Osteoblast (primary cell): ENCODE data around the gene CSTA. TPM values are rescaled to one million over a fixed set of nuclear protein-coding genes. Genes with fewer than 3 reads are reported as not detected.

Experiments used
- DNase-seq: peaks from one replicate; pipeline ENCODE4 v3.0.0; 2011; ENCODE audit warnings: low spot score, mixed read lengths; ENCODE audit not compliant: insufficient read length; ENCODE audit errors: missing footprints
- H2AFZ ChIP-seq: 2 replicates; pipeline ENCODE4 v1.6.0; 2011; ENCODE audit warnings: mild to moderate bottlenecking, low read length
- H3K27ac ChIP-seq: 2 replicates; pipeline ENCODE4 v1.5.1; 2011; ENCODE audit warnings: mild to moderate bottlenecking, low read depth, low read length, moderate library complexity
- H3K27me3 ChIP-seq: 2 replicates; pipeline ENCODE4 v1.6.0; 2012; ENCODE audit warnings: mild to moderate bottlenecking, control low read depth, inconsistent platforms, low read length, moderate library complexity; ENCODE audit not compliant: insufficient read depth
- H3K36me3 ChIP-seq: 2 replicates; pipeline ENCODE4 v1.5.1; 2011; ENCODE audit warnings: mild to moderate bottlenecking, low read length, control low read depth, moderate library complexity; ENCODE audit not compliant: insufficient read depth
- H3K4me1 ChIP-seq: 2 replicates; pipeline ENCODE4 v1.5.1; 2011; ENCODE audit warnings: mild to moderate bottlenecking, low read length, control low read depth, moderate library complexity; ENCODE audit not compliant: insufficient read depth
- H3K4me2 ChIP-seq: 2 replicates; pipeline ENCODE4 v1.6.0; 2011; ENCODE audit warnings: mild to moderate bottlenecking, low read length; ENCODE audit not compliant: insufficient read depth
- H3K4me3 ChIP-seq: fragments of 200-600 bp; sonication (generic); 3 replicates; pipeline ENCODE4 v1.5.1; 2012; ENCODE audit warnings: mild to moderate bottlenecking, low read length, inconsistent platforms; ENCODE audit not compliant: insufficient read depth
- H3K79me2 ChIP-seq: 2 replicates; pipeline ENCODE4 v1.6.0; 2012; ENCODE audit warnings: mild to moderate bottlenecking, low read length, control low read depth, inconsistent platforms; ENCODE audit not compliant: insufficient read depth
- H3K9me3 ChIP-seq: 2 replicates; pipeline ENCODE4 v1.5.1; 2011; ENCODE audit warnings: low read depth, low read length, control low read depth
- H4K20me1 ChIP-seq: 2 replicates; pipeline ENCODE4 v1.6.0; 2012; ENCODE audit warnings: mild to moderate bottlenecking, low read length, control low read depth; ENCODE audit not compliant: insufficient read depth
- total RNA-seq: library from RNA; depleted of rRNA; stranded (reverse); fragments of >200 nt; gene quantifications from 2 replicates; pipeline ENCODE4 v1.2.3, GENCODE V29; 2012
- TF ChIP-seq, protein P1 (sequence below): IDR thresholded peaks from 2 replicates; pipeline ENCODE4 v1.5.1; 2011; ENCODE audit warnings: mild to moderate bottlenecking, low read depth, low read length, moderate library complexity; ENCODE audit errors: extremely low read depth

Gene CSTA
- total RNA-seq, 1 donor: 18.1 TPM

DNA sequence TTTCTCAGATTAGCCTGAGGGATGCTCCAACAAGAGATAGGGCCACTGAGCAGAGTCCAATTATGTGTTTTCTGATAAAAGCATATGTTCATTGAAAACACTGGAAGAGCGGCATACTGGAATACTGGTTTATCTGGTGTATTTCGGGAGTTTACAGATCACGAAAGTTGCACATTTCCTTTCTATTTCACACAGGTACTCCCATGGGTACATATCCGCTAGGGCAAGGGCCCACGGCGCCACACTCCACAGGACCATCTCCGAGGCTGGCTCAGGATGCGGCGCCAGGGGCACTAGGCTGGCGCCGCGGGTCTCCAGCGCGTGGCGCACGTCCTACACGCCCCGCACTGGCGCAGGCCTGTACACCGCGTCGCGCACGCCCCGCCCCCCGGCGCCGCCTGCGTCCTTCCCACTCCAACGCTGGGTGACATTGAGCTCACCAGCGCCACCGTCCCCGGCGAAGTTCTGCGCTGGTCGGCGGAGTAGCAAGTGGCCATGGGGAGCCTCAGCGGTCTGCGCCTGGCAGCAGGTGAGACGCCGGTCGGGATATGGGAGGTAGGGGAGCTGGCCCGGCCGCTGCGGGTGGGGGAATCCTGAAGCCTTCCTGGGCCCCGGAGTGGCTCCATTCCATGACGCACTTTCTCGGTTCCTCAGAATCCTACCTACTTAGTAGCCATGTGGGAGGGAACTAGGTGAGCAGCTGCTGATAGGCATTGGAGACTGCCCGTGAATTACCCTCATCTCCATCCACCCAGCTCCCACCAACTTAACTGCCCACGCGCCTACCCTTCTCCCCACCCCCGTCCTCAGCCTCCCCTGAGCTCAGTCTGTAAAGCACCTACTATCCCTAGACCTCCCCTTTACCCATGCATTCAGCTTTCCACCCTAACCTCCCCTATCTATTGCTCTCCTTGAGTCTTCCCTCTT lies 59.0 kb downstream of the CSTA start, which contains the start of gene FAM162A:
Gene FAM162A, plus strand, starts transcription at position 412 of the 927 bp plus-strand sequence. Its CDS starts 84 bp downstream, at position 496.
- Histone ChIP-seq H3K79me2 (peaks cover 32% of the 10 kb centered on the region), H3K4me3 (peak within 1 kb of the TSS; percentile 81), H3K27ac (peak within 1 kb of the TSS; percentile 66), H2AFZ (peak within 1 kb of the TSS; percentile 91), H3K36me3 (no peaks in the 10 kb centered on the region), H3K9me3 (no peaks in the 10 kb centered on the region), H4K20me1 (no peaks in the 10 kb centered on the region), H3K4me1 (peaks cover 16% of the 10 kb centered on the region), H3K27me3 (no peaks in the 10 kb centered on the region), H3K4me2 (peak within 1 kb of the TSS; percentile 99)
- DNase-seq: peak; percentile 95
- TF ChIP-seq, protein P1, sequence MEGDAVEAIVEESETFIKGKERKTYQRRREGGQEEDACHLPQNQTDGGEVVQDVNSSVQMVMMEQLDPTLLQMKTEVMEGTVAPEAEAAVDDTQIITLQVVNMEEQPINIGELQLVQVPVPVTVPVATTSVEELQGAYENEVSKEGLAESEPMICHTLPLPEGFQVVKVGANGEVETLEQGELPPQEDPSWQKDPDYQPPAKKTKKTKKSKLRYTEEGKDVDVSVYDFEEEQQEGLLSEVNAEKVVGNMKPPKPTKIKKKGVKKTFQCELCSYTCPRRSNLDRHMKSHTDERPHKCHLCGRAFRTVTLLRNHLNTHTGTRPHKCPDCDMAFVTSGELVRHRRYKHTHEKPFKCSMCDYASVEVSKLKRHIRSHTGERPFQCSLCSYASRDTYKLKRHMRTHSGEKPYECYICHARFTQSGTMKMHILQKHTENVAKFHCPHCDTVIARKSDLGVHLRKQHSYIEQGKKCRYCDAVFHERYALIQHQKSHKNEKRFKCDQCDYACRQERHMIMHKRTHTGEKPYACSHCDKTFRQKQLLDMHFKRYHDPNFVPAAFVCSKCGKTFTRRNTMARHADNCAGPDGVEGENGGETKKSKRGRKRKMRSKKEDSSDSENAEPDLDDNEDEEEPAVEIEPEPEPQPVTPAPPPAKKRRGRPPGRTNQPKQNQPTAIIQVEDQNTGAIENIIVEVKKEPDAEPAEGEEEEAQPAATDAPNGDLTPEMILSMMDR: peak; percentile 45

DNA sequence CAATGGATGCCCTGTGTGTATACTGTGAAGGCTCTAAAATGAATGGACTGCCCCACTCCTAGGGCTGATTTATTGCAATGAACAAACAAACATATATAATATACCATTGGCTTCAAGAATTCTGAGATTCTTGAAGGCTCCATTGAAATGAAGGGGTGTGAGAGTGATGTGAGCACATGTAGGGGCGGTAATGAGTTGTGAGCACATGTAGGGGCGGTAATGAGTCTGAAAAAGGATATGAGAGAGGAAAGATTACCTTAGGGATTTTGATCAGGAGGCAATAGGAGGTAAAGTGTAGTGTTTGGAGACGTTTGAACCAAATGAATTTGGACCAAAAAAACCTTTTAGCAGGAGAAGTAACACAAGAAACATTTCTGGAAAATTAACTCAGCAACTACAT lies 62.7 kb downstream of the CSTA start:
- DNase-seq: no peak
- Histone ChIP-seq H4K20me1 (no peaks in the 10 kb centered on the region), H3K27me3 (no peaks in the 10 kb centered on the region), H3K79me2 (peaks cover 5% of the 10 kb centered on the region), H3K4me3 (no peak overlapping the region), H2AFZ (no peak overlapping the region), H3K36me3 (no peaks in the 10 kb centered on the region), H3K9me3 (no peaks in the 10 kb centered on the region), H3K4me1 (peaks cover 13% of the 10 kb centered on the region), H3K4me2 (no peak overlapping the region), H3K27ac (no peak overlapping the region)
- TF ChIP-seq, protein P1: no peak

DNA sequence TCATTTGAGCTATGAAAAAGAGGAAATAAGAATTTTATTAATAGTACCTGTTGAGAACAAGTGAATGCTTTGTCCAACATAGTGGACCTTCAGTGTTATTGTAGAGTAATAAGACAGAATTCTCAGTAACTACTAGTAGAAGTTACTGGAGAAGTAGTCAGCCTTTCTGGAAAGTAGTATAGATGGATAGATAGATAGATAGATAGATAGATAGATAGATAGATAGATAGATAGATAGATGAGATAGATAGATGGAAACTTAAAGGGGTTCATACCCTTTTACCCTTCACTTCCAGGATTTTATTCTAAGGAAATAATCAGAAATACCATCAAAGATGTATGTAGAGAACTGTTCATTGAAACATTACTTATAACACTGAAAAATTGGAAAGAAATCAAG lies 64.1 kb downstream of the CSTA start:
- Histone ChIP-seq H3K27me3 (no peaks in the 10 kb centered on the region), H3K36me3 (no peaks in the 10 kb centered on the region), H3K27ac (no peak overlapping the region), H3K79me2 (no peaks in the 10 kb centered on the region), H3K9me3 (no peaks in the 10 kb centered on the region), H3K4me2 (no peak overlapping the region), H3K4me3 (no peak overlapping the region), H4K20me1 (no peaks in the 10 kb centered on the region), H2AFZ (no peak overlapping the region), H3K4me1 (peaks cover 7% of the 10 kb centered on the region)
- no peak for DNase-seq
- TF ChIP-seq, protein P1: no peak

DNA sequence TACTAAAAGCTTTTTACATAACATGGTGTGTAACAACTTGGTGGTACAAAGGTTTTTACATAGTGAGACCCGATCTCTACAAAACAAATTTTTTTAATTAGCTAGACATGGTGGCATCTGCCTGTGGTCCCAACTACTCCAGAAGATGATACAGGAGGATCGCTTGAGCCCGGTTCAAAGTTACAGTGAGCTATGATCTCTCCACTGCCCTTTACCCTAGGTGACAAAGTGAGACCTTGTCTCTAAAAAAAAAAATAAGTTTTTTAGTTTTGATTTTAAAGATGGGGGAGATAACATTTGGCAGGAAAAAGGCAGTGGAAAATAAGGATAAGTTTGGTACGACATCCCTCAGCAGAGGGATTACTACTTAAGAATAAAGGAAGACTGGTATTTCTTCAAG lies 64.8 kb downstream of the CSTA start:
- TF ChIP-seq, protein P1: no peak
- peaks cover 3% of the 10 kb centered on the region for H3K4me1 ChIP-seq
- H3K4me2 ChIP-seq: no peak overlapping the region
- no peaks in the 10 kb centered on the region for H3K9me3 ChIP-seq
- no peaks in the 10 kb centered on the region for H3K36me3 ChIP-seq
- no peaks in the 10 kb centered on the region for H4K20me1 ChIP-seq
- H3K27me3 ChIP-seq: no peaks in the 10 kb centered on the region
- H2AFZ ChIP-seq: no peak overlapping the region
- no peak overlapping the region for H3K4me3 ChIP-seq
- no peak overlapping the region for H3K27ac ChIP-seq
- no peaks in the 10 kb centered on the region for H3K79me2 ChIP-seq
- DNase-seq: no peak
